Smooth muscle cell (in vitro differentiated cells): ENCODE data around the gene LTBP1. TPM values are rescaled to one million over a fixed set of nuclear protein-coding genes. Genes with fewer than 3 reads are reported as not detected.

Source experiments
- DNase-seq: peaks from one replicate; lab custom pipeline; 2025; ENCODE audit not compliant: unreplicated experiment; lab: John Stamatoyannopoulos, UW
- H2AFZ ChIP-seq: fragments of 200-600 bp; sonication (generic); 2 replicates; pipeline ENCODE4 v1.6.0; 2016; ENCODE audit warnings: antibody characterized with exemption, low read depth, mild to moderate bottlenecking
- H3F3A ChIP-seq: fragments of 200-600 bp; sonication (generic); 2 replicates; pipeline ENCODE4 v1.6.0; 2017; ENCODE audit warnings: antibody characterized with exemption, low read depth
- H3K27ac ChIP-seq: fragments of 200-600 bp; sonication (generic); 2 replicates; pipeline ENCODE4 v1.5.1; 2016; ENCODE audit warnings: low read depth, mild to moderate bottlenecking
- H3K27me3 ChIP-seq: fragments of 200-600 bp; sonication (generic); 2 replicates; pipeline ENCODE4 v1.6.1; 2016; ENCODE audit warnings: low read depth, mild to moderate bottlenecking
- H3K36me3 ChIP-seq: fragments of 200-600 bp; sonication (generic); 2 replicates; pipeline ENCODE4 v1.5.1; 2016; ENCODE audit warnings: low read depth
- H3K4me1 ChIP-seq: fragments of 200-600 bp; sonication (generic); 2 replicates; pipeline ENCODE4 v1.5.1; 2016; ENCODE audit warnings: low read depth
- H3K4me2 ChIP-seq: fragments of 200-600 bp; sonication (generic); 2 replicates; pipeline ENCODE4 v1.6.0; 2016; ENCODE audit warnings: mild to moderate bottlenecking
- H3K4me3 ChIP-seq: fragments of 200-600 bp; sonication (generic); 2 replicates; pipeline ENCODE4 v1.5.1; 2016; ENCODE audit warnings: mild to moderate bottlenecking
- H3K79me2 ChIP-seq: fragments of 200-600 bp; sonication (generic); 2 replicates; pipeline ENCODE4 v1.6.0; 2016; ENCODE audit warnings: low read depth, mild to moderate bottlenecking
- H3K9ac ChIP-seq: fragments of 200-600 bp; sonication (generic); 2 replicates; pipeline ENCODE4 v1.6.0; 2016; ENCODE audit warnings: low read depth
- H3K9me3 ChIP-seq: fragments of 200-600 bp; sonication (generic); replicated peaks from 2 replicates; pipeline ENCODE4 v1.5.1; 2016; ENCODE audit warnings: low read depth
- H4K20me1 ChIP-seq: fragments of 200-600 bp; sonication (generic); 2 replicates; pipeline ENCODE4 v1.6.0; 2016; ENCODE audit warnings: low read depth
- WGBS: methylation state at CpG from one replicate; pipeline ENCODE4 v1.1.7; 2016; ENCODE audit warnings: low lambda C conversion rate; 5-methylcytosine and 5-hydroxymethylcytosine counted together
- polyA plus RNA-seq: library from polyadenylated mRNA; unstranded; fragments of >200 nt; fragmentation: Nextera tagmentation; extraction: Ambion mirVana; gene quantifications from 2 replicates; pipeline ENCODE4 v1.2.1, GENCODE V29; 2016
- total RNA-seq: library from RNA; depleted of rRNA; stranded (reverse); fragments of >200 nt; gene quantifications from 2 replicates; pipeline ENCODE4 v1.2.3, GENCODE V29; 2014
- TF ChIP-seq, protein P1 (sequence below): fragments of 200-600 bp; sonication (generic); IDR thresholded peaks from 2 replicates; pipeline ENCODE4 v1.5.1; 2017; ENCODE audit warnings: borderline replicate concordance, mild to moderate bottlenecking, antibody characterized with exemption; ENCODE audit not compliant: insufficient read depth, poor library complexity, severe bottlenecking

LTBP1 gene
- total and polyA plus RNA-seq, 2 experiments from 2014 or later, result 146 to 250 TPM

DNA sequence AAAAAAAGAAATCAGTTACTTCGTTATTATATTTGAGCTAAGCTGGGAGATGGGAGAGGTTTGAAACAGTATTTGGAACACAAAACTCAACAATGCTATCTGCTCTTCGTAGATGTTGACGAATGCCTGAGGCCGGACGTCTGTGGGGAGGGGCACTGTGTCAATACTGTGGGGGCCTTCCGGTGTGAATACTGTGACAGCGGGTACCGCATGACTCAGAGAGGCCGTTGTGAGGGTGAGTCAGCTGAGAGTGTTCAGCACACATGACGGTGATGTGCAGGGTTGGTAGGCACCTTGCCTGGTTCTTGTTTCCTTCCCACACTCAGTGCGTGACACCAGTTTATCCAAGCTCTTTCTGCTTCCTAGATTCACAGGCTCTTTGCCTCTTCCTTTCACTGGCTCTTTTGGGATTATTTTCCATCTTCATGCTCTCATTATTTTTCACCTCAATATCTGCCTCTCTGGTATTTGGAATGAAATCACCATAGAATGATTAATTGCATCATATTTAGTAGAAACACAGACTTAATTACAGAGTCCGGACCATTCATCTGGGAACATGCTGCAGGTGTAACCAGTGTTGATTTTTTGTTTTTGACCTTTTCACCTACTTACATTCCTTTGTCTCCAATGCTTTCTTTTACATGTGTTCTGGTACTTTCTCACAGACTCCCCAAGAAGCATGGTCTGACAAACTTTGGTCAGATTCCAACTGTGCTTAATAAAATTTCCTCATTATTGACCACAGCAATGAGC lies 329.1 kb downstream of the LTBP1 start:
- no peak overlapping the region for H3K9ac ChIP-seq
- no peaks in the 10 kb centered on the region for H3F3A ChIP-seq
- no peaks in the 10 kb centered on the region for H3K79me2 ChIP-seq
- no peak overlapping the region for H2AFZ ChIP-seq
- no peaks in the 10 kb centered on the region for H4K20me1 ChIP-seq
- no peaks in the 10 kb centered on the region for H3K27me3 ChIP-seq
- peak overlapping the region; percentile 72 for H3K27ac ChIP-seq
- 45% methylated on average over 11 of the region's 12 CpGs for WGBS
- H3K9me3 ChIP-seq, result no peaks in the 10 kb centered on the region
- DNase-seq, result no peak
- TF ChIP-seq, protein P1, sequence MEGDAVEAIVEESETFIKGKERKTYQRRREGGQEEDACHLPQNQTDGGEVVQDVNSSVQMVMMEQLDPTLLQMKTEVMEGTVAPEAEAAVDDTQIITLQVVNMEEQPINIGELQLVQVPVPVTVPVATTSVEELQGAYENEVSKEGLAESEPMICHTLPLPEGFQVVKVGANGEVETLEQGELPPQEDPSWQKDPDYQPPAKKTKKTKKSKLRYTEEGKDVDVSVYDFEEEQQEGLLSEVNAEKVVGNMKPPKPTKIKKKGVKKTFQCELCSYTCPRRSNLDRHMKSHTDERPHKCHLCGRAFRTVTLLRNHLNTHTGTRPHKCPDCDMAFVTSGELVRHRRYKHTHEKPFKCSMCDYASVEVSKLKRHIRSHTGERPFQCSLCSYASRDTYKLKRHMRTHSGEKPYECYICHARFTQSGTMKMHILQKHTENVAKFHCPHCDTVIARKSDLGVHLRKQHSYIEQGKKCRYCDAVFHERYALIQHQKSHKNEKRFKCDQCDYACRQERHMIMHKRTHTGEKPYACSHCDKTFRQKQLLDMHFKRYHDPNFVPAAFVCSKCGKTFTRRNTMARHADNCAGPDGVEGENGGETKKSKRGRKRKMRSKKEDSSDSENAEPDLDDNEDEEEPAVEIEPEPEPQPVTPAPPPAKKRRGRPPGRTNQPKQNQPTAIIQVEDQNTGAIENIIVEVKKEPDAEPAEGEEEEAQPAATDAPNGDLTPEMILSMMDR, result no peak
- no peak overlapping the region for H3K4me2 ChIP-seq
- no peaks in the 10 kb centered on the region for H3K4me1 ChIP-seq
- no peak overlapping the region for H3K4me3 ChIP-seq
- H3K36me3 ChIP-seq, result peaks cover 27% of the 10 kb centered on the region

DNA sequence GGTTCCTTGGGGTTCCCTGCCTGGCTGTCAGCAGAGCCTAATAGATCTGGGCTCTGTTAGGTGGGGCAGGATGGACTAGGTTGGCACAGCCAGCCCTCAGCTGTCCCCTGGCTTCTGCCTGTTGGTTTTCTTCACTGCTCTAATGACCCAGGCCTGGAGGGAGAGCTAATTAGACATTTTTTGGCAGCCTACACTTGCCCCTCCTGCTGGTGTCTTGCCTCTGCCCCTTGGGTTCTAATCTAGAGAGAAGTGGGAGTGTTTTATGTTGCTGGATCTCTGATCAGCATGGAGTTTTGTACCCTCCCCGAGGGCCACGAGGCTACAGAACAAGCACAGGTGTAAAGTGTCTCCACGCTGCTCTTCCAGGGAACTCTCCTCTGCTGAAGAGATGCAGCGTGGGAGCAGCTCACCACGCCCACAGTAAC lies 330.3 kb downstream of the LTBP1 start:
- no peak for DNase-seq
- Histone ChIP-seq H2AFZ (no peak overlapping the region), H3K9me3 (no peaks in the 10 kb centered on the region), H3K79me2 (no peaks in the 10 kb centered on the region), H3K9ac (no peak overlapping the region), H3K27ac (no peak overlapping the region), H3K4me3 (no peak overlapping the region), H3K4me2 (no peak overlapping the region), H3K27me3 (no peaks in the 10 kb centered on the region), H4K20me1 (no peaks in the 10 kb centered on the region), H3K4me1 (no peaks in the 10 kb centered on the region), H3K36me3 (peaks cover 27% of the 10 kb centered on the region), H3F3A (no peaks in the 10 kb centered on the region)
- 90% methylated on average over 5 of the region's 5 CpGs for WGBS
- TF ChIP-seq, protein P1, result no peak

DNA sequence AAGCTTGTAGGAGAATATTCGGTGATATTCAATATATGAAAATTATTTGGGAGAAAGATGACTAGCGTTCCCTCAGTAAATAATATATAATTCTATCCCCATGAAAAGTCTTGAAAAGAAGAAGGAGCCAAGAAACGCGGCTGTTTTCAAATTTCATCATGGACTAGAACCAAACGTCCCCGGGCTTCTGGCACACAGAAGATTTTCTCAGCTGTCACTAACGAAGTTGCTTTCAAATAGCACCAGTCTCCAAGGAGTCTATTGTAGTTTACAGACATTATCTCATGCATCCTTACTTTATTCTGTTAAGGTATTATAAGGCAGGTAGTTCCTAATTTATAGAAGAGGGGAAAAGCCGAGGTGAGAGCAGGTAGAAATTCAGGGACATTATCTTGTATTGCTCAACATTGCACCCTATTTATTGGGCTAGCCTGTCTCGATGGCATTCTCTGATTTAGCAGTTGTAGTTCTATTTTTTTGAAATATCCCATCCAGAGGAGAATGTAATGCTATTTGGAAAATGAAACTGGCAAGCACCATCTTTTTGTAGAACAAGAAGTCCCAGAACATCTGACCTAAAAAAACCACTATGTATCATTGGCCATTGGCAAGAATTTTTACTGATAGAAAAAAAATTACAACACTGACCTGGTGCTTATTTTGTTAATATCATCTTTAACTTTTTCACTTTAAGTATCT lies 331.6 kb downstream of the LTBP1 start:
- no peaks in the 10 kb centered on the region for H3F3A ChIP-seq
- H3K4me1 ChIP-seq, result no peaks in the 10 kb centered on the region
- DNase-seq, result no peak
- H3K79me2 ChIP-seq, result no peaks in the 10 kb centered on the region
- no peak overlapping the region for H3K4me2 ChIP-seq
- H4K20me1 ChIP-seq, result no peaks in the 10 kb centered on the region
- no peaks in the 10 kb centered on the region for H3K27me3 ChIP-seq
- no peaks in the 10 kb centered on the region for H3K9me3 ChIP-seq
- TF ChIP-seq, protein P1, result no peak
- no peak overlapping the region for H3K27ac ChIP-seq
- no peak overlapping the region for H3K9ac ChIP-seq
- no peak overlapping the region for H3K4me3 ChIP-seq
- H2AFZ ChIP-seq, result no peak overlapping the region
- 96% methylated on average over 9 of the region's 9 CpGs for WGBS
- peaks cover 27% of the 10 kb centered on the region for H3K36me3 ChIP-seq
